GM18502 (cell line): ENCODE results near the gene PDE2A.

Experiments used
- ATAC-seq: cut with Tn5 transposase; IDR thresholded peaks from one replicate; pipeline ENCODE4 v1.9.1; 2021; ENCODE audit warnings: mild to moderate bottlenecking; ENCODE audit not compliant: unreplicated experiment, poor library complexity

Gene PDE2A

DNA sequence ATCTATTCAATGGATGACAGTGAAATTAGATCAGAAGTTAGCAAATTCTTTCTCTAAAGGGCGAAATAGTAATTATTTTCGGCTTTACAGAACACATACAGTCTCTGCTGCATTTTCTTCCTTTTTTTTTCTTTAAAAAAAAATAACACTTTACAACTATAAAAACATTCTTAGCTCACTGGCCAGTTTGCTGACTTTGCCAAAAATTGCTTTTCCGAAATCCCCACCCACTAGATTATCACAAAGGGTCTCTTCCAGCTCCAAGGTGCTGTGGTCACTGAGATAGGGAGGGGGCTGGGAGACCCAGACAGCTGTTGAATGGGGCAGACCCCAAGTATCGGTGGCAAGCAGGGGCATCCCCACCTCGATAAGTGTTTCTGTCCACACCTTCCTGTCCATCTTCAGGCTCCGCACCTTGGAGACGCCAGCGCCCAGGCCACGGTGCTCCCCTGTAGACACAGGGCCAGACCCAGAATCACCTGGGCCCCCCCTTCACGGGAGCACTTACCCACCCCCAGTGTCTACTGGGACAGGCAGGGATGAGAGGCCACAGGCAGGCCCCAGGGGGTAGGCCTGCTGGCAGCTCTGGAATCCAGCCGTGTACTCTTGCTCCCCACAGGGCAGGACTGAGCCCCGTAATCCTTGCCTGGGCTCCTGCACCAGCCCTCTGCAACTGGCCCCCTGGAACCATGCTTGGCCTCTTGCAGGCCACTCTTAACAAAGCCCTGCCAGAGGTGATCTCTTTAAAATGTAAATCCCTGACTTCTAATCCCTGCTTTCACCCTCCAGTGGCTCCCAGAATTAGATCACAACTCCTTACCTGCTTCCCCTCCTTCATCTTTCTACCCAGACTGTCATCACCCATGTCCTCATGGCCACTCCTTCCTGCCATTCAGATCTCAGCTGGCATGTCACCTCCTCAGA lies 31.5 kb upstream of the PDE2A start:
- ATAC-seq: no peak

GRCh38 chr11:72704783-72705265 lies 30.6 kb upstream of the PDE2A start:
- no peak for ATAC-seq

- ATAC-seq: no peak
Observed at GRCh38 chr11:72704028-72704782, 30.0 kb upstream of the PDE2A start.

- no peak for ATAC-seq
Observed at GRCh38 chr11:72703267-72704008, 29.2 kb upstream of the PDE2A start.

DNA sequence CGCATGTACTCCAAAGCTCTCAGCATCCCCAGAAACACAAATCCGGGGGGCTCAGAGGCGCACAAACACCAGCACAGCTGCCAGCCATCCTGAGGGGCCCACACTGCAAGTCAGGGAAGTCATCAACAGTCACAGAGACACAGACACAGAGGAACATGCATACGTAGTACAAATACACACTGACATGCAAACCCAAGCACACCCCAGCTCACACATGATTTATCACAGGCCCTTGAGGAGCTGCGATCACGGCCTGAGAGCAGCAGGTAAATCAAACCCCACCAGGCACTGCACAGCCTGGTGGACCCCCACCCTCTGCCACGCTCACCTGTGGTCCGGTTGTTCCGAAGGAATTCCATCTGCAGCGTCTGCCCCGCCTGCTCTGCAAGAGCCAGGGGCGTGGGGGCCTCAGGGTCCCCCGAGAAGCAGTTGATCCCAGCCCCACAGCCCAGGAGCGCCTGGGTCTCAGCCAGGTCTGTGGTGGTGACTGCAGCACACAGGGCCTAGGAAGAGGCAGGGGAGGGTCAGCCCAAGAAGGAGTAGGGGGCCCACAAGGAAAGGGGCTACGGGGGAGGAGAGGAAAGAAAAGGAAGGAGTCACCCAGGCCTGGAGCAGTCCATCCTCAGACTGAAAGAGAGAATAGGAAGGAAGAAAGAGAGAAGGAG lies 28.5 kb upstream of the PDE2A start:
- no peak for ATAC-seq

GRCh38 chr11:72702096-72702495 lies 27.9 kb upstream of the PDE2A start:
- ATAC-seq: no peak

DNA sequence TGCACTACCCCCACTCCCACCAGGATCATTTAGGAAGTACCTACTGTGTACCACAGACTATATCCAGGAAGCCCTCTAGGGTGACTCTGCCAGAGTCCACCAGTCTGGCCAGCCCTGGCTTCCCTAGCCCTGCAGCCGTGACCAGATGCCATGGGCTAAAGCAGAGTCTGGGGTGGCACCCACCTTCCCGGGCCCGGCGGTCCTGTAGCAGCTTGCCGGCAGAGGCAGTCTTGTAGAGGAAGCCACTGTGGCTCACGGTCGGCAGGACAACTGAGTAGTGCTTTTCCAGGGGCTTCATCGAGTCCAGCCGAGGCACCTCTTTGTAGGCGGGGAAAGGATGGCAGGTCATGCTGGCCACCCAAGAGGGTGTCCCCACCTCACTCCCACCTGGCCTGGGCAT lies 27.2 kb upstream of the PDE2A start:
- ATAC-seq: no peak

GRCh38 chr11:72700146-72700545 lies 25.9 kb upstream of the PDE2A start:
- no peak for ATAC-seq

DNA sequence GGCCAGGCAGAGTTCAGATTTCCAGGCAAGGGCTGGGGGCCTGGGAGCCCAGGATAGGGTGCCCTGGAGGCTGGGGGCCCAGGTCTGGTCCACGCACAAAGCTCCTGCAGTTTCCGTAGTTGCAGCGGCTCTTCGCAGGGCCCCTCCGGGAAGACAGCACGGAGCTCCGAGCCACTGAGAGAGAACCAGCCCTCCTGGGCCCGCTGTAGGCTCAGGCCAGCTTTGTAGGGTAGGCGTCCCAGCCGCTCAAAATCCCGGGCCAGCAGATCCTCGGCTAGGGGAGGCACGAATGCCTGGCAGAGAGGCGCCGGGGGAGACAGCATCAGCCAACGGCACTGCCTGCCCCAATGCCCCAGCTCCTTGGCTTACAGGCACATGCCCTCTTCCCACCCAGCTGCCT lies 23.6 kb upstream of the PDE2A start:
- no peak for ATAC-seq

DNA sequence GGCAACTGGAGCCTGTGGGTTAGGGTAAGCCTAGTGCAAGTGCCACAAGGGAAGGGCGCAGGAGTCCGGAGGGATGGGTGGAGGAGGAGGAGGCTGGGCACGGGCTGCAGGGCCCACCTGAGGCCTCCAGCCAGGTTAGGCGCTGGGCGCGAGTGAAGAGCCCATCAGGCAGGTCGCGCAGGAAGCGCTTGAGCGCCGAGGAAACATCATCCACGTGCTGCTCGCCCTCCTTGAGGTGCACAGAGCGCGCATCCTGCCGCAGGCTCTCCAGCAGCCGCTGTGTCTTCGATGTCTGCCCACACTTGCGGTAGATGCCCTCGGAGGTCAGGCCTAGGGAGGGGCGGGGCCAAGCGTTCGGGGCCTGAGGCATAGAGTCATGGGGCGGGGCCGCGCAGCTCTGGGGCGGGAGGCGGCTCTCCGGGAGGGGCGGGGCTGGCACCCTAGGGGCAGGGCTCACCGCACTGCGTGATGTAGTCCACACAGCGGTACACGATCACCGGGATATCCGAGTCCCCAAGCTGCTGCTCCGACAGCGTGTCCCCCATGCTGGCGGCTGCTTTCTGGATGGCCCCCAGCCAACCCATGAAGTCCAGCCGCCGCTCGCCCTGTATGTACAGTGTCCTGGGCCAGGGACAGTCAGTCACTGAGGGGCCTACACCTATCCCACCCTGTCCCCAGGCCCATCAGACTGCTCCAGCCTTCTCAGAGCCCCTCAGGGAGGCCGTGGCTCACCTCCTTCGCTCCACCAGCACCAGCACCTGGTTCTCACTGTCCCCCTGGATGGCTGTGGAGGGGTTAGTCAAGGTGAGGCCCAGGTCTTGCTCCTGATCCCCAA lies 22.9 kb upstream of the PDE2A start:
- ATAC-seq: no peak

DNA sequence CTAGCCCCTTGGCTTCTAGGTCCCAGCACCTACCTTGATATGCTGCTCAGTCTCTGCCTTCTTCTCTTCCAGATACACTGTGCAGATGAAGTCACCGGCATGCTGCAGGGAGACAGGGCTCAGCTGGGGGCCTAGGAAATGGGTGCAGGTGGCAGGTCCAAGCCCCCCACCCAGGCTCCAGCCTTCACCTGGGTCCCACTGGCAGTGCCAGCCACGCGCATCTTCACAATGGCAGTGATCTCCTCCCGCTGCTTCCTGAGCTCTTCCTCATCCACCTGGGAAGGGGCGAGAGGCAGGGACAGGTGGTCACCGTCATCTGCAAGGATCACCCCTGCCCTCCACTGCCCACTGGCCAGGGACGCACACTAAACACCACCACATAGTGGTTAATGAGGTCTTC lies 21.1 kb upstream of the PDE2A start:
- no peak for ATAC-seq

- no peak for ATAC-seq
Observed at GRCh38 chr11:72693271-72693968, 19.2 kb upstream of the PDE2A start.

GRCh38 chr11:72692498-72693237 lies 18.4 kb upstream of the PDE2A start:
- no peak for ATAC-seq

DNA sequence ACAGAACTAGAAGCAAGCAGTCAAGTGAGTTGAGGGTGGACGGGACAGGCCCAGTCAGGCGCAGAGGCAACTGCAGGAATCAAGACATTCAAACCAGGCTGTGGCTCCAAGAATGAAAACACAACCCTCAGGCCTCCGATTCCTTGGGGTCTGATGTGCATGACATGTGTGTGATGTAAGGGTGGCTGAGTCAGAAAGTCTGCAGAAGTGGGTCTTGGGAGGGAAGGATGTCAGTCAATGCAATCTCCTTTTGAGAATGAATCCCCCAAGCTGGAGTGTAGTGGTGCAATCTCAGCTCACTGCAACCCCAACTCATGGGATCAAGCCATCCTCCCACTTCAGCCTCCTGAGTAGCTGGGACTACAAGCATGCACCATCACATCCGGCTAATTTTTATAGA lies 15.9 kb upstream of the PDE2A start:
- ATAC-seq: no peak

DNA sequence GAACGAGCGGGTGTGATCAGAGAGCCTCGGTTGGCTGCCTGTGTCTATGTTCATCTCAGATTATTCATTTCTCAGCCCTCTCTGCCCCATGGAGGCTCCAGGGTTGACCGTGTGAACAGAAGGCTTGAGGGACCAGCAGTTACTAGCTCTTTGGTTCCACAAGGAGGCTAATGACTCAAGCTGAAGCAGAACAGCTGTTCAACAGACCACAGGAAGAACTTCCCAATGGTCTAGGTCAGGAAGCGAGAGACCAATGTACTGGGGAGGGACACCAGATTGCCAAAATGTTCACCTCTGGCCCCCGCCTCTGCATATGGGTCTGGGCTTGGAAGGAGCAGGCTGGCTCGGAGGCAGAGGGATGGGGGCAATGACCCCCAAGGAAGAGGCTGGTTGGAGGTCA lies 14.7 kb upstream of the PDE2A start:
- ATAC-seq: no peak

- no peak for ATAC-seq
Observed at GRCh38 chr11:72688486-72688885, 14.3 kb upstream of the PDE2A start.

- no peak for ATAC-seq
Observed at GRCh38 chr11:72687326-72687725, 13.1 kb upstream of the PDE2A start.

- ATAC-seq: no peak
Observed at GRCh38 chr11:72686639-72687220, 12.5 kb upstream of the PDE2A start.
